Measurements from ENCODE around the gene DMKN.
A peak's percentile ranks its signal among the peaks of the same experiment; 100 is the strongest.

DMKN gene, protein sequence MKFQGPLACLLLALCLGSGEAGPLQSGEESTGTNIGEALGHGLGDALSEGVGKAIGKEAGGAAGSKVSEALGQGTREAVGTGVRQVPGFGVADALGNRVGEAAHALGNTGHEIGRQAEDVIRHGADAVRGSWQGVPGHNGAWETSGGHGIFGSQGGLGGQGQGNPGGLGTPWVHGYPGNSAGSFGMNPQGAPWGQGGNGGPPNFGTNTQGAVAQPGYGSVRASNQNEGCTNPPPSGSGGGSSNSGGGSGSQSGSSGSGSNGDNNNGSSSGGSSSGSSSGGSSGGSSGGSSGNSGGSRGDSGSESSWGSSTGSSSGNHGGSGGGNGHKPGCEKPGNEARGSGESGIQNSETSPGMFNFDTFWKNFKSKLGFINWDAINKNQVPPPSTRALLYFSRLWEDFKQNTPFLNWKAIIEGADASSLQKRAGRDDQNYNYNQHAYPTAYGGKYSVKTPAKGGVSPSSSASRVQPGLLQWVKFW

DNA sequence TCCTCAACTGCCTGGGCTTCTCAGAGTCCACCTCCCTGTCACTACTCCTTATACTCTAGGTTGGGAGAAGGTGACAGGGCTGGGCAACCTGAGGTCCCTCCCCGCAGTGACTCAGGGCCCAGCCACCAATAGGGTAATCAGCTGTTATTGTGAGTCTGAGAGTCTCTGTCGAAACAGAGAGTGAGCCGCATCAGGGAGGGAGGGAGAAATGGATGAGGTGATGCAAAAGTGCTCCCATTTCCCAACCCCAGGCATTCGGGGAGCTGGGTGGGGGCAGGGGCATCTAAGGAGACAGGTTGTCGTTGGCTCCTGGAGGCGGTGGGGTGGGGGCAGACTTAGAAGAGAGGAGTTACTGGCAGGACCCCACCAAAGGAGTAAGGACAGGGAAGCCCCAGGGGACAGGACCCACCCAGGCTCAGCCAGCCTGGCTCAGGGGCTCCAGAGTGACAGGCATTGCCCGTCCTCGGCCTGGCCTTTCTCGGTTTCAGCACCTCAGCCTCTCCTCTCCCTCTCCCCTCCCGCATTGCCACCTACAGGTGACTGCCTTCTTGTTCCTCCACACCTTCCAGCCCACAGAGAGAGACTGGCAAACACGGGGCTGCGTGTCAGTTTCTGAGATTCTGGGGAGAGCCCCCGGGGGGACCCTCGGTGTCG is at the start of gene DMKN:
Gene DMKN (minus strand): TSS at position 22 of the 654 bp plus-strand sequence. CDS start 174 bp downstream, outside the sequence.
- DNase-seq = no peak

DNA sequence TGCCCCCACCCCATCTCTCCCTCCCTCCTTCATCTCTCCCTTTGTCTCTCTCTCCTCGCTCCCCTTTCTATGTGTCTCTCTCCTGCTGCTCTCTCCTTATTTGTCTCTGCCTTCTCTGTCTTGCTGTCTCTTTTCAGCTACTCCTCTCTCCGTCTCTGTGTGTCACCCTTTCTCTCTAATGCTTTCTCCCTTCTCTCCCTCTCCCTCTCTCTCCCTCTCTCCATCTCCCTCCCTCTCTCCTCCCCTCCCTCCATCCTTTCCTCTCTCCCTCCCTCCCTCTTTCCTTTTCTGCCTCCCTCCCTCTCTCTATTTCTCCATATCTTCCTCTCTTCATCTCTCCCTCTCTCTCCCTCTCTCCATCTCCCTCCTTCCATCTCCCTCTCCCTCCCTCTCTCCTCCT is 49.3 kb upstream of the DMKN start:
- DNase-seq = no peak

DNA sequence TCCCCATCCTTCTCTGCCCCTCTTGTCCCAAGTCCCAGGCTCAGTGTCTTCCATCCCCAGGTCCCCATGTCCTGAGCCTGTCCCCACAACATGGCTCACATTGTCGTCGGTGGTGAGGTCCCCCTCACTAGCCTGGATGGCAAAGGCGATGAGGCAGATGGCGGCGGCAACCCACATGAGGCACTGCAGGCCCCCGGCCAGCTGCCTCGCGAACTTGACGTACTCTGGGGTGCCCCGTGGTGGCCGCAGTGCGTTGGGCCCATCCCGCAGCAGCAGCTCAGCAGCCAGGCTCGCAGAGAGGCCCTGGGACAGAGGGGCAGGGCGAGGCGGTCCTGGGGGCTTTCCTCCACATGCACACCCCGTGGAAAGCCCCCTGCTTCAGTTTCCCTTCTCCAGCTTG is 48.9 kb upstream of the DMKN start:
- no peak for DNase-seq

DNA sequence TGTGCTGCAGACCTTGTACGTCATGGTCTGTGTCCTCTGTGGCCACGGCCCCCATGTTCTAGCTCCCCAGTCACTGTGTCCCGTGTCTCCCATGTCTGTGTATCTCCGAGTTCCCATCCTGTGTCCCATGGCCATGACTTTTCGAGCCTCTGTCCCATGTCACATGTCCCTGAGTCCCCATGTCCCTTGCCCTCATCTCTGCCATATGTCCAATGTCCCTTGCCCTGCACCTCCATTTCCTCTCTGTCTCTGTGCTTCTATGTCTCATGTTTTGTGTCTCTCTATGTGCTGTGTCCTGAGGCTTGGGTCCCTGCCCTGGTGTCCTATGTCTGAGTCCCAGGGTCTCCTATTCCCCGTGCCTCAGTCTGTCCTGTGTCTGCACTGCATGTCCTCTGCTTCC is 48.0 kb upstream of the DMKN start:
- DNase-seq = no peak

DNA sequence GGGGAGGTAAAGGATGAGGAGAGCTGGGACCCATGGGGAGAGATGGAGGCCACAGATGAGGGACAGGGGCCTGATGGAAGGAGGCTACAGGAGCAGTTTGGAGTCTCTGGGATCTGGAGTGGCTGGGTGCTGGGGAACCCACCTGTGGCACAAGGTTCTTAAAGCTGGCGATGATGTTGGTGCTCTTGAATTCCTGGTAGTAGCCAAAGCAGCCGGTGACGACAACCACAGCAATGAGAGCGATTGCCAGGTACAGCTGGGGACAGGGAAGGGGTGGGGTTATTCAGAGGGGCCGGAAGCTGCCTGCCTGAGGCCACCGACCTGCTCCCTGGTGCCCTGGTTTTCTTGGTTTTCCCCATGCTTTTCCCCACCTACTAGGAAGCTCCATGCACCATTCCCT is 47.2 kb upstream of the DMKN start:
- no peak for DNase-seq

DNA sequence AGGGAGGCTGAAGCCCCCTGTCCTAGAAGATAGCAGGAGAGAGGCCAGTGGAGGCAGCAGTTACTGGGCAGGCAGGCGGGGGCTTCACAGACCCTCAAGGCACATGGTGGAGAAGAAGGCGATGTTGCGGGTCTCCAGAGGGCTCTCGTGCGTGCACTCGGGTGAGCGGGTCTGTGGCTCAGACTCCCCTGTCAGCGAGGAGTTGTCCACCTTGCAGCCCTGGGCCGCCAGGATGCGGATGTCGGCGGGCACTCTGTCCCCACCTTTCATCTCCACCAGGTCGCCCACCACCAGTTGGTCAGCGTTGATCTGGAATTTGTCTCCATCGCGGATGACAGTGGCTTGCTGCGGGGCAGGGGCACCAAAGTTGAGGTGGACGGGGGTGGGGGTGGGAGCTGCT is 46.8 kb upstream of the DMKN start:
- DNase-seq = no peak

DNA sequence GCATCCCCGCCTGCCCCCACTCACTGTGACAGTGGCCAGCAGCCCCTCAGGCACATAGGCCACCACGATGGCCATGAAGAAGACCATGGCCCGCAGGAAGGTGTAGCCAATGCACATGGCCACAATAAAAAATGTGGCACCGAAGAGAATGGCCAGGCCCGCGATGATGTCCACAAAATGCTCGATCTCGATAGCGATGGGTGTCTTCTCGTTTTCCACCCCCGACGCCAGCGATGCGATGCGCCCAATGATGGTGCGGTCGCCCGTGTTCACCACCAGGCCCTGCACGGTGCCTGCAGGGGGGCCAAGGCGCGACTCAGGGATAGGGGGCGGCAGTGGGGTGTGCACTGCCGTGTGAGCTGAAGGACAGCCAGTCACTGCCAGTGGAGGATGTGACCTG is 46.3 kb upstream of the DMKN start:
- DNase-seq = no peak

DNA sequence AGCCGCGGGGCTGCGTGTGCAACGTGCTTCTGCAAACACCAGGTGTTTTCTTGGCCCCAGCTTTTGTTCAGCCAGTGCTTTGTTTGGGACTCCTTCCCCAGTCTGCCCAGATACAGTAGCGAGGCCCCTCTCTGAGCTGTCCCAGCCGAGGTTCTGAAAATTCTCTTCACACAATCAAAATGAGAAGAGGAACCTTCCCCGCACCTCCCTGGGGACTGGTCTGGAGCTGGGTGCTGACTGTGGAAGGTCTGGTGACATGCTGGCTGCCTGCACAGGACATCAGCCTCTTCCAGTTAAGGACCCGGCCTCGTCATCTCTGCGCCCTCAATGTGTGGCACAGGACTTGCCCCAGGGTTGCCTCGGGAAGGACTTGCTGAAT is 45.8 kb upstream of the DMKN start:
- DNase-seq = no peak

DNA sequence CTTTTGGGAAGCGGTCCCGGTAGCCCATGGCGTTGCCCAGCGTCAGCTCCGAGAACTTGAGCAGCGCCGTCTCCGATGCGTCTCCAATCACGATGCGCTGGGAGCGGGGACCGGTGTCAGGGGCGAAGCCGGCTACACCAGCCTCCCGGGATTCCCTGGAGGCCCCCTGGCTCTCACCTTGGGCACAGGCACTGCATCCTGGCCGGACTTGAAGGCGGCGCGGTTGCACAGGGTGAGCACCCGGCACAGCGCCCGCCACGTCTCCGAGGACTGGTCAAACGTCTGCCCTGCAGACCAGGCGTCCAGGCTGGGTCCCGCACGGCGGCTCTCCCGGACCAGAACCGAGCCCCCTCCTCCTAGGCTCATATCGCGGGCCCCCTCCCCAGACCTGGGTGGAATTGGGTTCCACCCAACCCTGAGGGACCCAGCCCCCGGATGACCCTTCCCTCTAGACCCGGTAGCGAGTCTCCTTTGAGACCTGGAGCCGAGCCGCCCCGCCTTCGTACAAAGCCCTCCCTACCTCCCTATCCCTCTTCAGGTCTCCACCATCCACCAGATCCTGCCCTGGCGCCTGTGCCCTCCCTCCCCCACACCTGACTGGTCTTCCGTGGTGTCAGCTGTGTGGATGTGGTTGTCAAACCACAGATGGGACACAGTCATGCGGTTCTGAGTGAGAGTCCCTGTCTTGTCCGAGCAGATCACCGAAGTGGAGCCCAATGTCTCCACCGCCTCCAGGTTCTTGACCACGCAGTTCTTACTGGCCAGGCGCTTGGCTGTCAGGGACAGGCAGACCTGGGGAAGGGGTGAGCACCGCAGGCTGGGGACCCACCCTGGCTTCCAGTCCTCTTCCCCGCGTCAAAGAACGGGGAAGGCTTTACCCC is 45.2 kb upstream of the DMKN start:
- no peak for DNase-seq

DNA sequence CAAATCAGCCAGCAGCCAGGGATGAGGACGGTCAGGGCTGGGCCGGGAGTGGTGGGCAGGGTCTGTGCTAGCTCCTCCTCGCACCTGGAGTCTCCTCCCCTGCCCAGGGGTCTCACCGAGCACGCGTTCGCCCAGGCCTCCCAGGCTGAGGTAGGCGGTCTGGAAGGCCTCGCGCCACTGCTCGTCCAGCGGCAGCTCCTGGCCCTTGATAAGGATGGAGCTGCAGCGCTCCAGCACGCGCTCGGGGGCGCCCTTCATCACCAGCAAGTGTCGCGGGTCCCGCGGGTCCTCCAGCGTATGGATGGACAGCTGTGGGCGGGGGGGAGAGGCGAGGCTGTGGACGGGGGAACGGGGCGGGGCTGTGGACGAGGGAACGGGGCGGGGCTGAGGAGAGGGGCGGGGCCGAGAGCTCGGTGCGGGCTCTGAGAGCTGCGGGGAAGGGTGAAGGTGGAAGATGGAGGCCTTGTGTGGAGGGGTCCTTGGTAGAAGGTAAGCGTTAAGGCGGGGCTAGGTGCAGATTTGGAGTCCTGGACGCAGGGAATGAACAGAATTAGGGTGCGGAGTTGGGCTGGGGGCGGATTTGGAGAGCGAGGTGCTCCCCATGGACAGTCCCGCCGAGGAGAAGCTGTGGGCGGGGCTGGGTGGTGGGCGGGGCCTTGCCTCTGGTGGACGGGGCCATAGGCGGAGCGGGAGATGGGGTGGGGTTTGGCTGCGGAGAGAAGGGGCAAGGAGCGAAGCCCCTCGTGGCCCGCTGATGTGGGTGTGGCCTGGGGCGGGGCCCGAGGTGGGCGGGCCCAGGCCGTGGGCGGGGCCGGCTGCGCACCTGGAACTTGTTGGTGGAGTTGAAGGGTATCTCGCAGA is 44.3 kb upstream of the DMKN start:
- DNase-seq = peak; percentile 24

DNA sequence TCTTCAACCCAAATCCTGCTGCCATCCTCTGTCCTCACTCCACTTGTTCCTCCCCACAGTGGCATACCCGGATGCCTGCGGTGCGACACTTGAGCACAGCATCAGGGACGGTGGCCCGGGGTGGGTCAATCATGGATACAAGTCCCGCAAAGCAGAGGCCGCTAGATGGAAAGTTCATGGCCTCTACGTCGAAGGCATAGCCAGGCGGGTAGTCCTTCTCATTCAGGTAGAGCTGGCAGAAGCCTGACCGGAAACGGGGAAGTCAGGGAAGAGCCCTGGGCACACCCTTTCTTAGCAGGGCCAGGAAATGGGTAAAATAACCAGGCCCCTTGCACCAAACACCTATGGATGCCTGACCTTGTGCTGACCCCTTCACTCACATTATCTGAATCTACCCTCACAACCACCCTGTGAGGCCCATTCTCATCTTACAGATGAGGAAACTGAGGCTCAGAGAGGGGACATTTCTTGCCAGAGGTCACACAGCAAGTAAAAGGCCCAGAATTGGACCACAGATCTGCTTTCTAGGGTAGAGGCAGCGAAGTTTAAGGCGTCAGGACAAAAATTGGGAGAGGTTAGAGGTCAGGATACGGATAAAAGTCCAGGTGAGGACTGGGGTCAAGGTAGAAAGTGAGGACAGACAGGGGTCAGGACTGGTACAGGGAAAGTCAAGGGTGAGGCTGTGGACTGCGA is 43.5 kb upstream of the DMKN start:
- no peak for DNase-seq

DNA sequence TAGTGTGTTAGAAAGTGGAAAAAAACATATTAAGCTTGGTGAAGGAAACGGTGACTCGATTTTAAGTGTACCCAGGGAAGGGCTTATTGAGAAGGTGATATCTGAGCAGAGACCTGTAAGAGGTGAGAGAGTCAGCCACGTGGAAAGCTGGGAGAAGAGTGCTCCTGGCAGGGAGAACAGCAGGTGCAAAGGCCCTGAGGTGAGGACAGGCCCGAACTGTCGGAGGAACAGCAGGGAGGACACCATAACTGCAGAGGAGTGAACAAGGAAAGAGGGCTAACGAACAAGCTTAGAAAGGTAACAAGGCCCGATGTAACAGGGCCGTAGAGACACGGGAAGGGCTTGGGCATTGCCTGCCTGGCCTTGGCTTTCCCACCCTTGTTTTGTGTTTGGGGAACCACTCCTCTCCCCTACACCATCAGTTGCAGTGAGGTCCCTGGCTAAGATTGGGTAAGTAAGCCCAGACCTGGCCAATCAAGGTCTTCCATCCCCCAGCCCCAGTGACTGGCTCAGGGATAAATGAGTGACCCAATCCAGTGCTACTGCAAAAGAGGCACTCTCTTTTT is 42.7 kb upstream of the DMKN start:
- no peak for DNase-seq

DNA sequence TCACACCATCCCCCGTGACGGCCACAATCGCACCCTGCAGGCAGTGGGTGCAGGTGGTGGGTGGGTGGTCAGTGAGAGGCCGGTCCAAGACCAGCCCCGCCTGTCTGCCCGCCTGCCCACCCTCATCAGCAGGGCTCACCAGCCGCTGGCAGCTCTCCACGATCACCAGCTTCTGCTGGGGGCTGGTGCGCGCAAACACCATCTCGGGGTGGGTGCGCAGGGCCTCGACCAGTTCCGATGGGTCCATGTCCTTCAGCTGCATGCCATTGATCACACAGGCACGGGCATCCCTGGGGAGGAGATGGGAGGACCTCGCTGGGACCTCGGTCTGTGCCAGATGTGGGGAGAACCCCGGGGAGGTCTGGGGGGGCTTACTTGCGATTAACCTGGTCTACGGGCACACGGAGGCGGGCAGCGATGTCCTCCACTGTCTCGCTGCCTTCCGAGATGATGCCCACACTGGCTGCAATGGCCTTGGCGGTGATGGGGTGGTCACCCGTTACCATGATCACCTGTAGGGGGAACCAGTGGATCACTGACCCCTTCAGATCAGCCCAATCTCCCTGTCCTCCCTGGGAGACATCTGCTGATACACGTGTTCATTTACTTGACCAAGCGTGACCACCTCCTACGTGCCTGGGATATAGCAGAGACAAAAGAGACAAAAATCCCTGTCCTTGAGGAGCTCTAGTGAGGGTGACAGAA is 42.0 kb upstream of the DMKN start:
- DNase-seq = no peak

DNA sequence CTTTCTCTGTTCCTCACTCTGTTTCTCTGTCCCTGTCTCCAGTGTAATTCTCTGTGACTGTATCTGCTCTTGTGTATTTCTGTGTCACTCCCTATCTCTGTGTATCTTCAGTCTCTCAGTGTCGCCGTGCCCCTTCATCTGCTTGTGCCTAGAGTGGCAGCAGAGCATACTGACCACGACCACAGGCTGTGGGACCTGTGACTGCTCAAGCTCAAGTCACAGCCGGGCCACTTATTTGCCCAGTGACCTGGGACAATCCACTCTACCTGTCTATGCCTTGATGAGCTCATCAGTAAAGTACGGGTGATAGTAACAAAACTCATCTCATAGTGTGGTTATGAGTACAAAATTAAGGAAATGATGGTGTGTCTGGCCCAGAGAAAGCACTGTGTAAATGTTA is 40.6 kb upstream of the DMKN start:
- no peak for DNase-seq

DNA sequence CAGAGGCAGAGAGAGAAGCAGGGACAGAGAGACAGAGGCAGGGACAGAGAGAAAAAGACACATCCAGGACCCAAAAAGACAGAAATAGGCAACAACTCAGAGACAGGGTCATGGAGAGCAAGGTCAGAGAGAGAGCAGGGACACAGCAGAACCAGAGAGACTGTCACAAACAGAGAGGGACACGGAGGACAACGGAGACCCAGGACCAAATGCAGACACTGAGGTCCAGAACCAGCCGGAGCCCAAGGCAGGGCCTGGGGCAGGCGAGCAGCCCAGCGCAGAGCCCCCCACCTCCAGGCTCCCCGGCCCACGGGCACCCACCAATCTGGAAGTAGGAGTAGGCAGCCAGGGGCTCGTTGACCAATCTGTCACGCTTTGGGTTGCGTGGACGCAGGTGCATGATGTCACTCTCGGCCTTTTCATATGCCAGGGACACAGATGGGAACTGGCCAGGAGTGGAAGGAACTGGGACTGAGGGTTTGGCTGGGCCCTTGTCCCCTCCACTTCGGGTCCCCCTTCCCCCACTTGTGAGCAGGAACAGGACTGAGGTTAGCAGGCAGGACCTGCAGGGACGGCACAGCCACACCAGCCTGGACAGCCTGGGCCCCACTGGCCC is 40.0 kb upstream of the DMKN start:
- no peak for DNase-seq

DNA sequence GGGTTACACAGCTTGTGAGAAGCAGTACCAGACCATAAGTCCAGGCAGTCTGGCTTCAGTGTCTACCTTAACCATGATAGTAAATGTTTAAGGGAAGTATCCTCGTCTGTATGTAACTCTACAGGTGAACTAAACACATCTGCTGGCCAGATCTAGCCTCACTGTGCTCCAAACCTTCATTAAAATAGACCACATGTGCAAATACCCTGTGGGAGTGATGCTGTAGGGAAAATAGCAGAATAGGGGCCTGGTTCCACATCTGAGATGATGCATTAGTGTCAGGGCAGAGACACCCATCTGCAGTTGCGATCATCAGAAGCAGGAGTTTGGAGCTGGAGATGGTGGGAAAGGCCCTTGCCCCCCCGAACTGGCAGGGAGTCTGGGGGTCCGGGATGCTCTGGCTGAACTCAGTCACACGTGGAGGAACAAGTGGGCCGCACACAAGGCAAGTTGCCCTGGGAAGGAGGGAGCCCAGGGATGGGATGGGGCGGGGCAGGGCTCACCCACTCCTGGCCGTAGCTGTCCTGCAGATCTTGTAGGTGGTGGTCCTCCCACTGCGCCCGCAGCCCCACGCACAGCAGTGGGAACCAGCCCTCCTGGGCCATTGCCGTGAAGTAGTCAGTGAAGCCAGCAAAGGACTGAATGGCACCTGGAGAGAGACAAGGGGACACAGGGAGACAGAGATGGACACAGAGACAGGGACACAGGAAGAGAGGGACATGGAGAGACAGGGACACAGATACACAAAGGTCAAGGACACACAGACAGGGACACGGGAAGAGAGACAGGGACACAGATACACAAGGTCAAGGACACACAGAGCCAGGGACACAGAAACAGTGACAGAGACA is 39.3 kb upstream of the DMKN start:
- DNase-seq = no peak

DNA sequence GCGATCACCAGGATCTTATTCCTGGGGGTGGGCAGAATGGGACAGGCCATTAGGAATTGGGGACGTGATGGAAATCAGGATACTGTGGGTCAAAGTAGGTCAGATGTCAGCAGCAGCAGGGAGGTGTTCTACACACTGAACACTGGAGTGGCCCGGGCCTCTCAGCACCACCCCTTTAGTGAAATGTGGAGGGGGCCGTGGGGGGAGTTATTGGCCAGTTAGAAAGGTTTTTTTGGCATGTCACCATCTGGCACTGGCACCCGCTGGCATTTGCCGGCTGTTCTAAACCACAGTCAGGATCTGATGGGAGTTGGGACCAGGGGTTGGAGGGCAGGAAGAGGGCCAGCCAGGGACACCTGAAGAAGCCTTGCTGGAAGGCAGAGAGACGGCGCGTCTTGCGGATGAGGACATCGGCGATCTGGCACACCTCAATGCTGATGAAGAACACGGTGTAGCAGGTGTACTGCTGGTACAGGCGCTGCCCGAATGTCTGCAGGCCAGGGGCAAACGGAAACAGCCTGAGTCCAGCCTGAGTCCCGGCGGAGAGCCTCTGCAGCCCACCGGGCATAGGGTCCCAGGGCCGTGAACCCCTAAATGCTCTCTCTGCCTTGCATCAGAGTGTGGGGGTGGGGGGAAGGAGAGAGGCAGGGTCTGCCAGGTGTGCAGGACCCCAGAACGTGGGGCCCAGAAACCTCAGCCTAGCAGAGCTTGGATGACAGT is 37.8 kb upstream of the DMKN start:
- DNase-seq = no peak

DNA sequence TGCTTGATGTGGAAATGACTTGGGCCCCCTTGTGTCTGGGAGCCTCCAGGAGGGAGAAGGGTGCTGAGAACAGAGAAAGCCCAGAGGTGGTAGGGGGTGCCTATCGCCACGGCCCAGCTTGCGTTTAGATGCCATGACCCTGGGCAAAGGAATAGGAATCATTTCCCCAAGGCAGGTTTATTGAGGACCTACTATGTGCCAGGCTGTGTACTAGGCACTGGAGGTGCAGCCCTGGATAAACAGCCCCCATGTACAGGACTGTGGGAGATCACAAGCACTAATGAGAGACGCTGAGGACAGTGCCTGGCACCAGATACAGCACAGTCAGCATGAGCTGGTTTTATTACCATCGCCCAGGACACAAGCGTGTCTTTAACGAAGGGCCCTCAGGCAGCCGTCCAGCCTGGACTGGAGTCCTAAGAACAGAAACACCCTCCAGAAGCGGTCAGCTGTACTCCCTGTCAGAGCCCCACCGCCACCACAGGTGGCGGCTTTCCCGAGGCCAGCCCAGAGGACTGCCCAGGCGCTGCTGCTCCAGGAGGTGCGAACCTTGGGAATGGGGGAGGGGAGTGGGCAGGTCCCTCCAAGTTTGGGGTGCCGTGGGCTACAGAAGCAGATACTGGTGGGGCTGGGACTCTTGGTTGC is 36.6 kb upstream of the DMKN start:
- DNase-seq = no peak
